SU-DHL-6 (cell line): ENCODE data around the gene FAM162A.
"Not testable (repeated sequence)": the region's sequence is repeated elsewhere in the genome, so short reads cannot be mapped to it uniquely, and the experiment has no call there.

ENCODE experiments used
- H2AFZ ChIP-seq: fragments of 200-600 bp; sonication (generic); 2 replicates; pipeline ENCODE4 v1.6.1; 2014; ENCODE audit warnings: low read depth, mild to moderate bottlenecking, moderate library complexity, mixed read lengths, antibody characterized with exemption, low read length; ENCODE audit not compliant: severe bottlenecking
- H3F3A ChIP-seq: fragments of 200-600 bp; shearing (Covaris generic); 2 replicates; pipeline ENCODE4 v1.6.0; 2016; ENCODE audit warnings: antibody characterized with exemption, mild to moderate bottlenecking; ENCODE audit not compliant: insufficient read depth
- H3K27ac ChIP-seq: fragments of 200-600 bp; sonication (generic); 2 replicates; pipeline ENCODE4 v1.5.1; 2016; ENCODE audit warnings: low read depth, mild to moderate bottlenecking, low read length, moderate library complexity, mixed read lengths
- H3K27me3 ChIP-seq: fragments of 200-600 bp; sonication (generic), shearing (Covaris generic); 2 replicates; pipeline ENCODE4 v1.6.0; 2014; ENCODE audit warnings: mild to moderate bottlenecking, low read length
- H3K36me3 ChIP-seq: fragments of 200-600 bp; sonication (generic); 2 replicates; pipeline ENCODE4 v1.6.1; 2014; ENCODE audit warnings: mild to moderate bottlenecking, low read length, mixed read lengths
- H3K4me2 ChIP-seq: fragments of 300-600, 200-600 bp; shearing (Covaris generic), sonication (generic); 2 replicates; pipeline ENCODE4 v1.6.0; 2014; ENCODE audit warnings: low read length, low read depth, mild to moderate bottlenecking; ENCODE audit not compliant: poor library complexity, severe bottlenecking
- H3K4me3 ChIP-seq: fragments of 200-600 bp; sonication (generic); 2 replicates; pipeline ENCODE4 v1.5.1; 2014; ENCODE audit warnings: antibody characterized with exemption, low read length, mild to moderate bottlenecking, mixed read lengths; ENCODE audit not compliant: insufficient read depth, poor library complexity, severe bottlenecking
- H3K79me2 ChIP-seq: fragments of 200-600 bp; sonication (generic); 2 replicates; pipeline ENCODE4 v1.6.1; 2014; ENCODE audit warnings: mild to moderate bottlenecking, low read length, moderate library complexity; ENCODE audit not compliant: insufficient read depth
- H3K9ac ChIP-seq: fragments of 200-600 bp; sonication (generic); 2 replicates; pipeline ENCODE4 v1.7.0; 2014; ENCODE audit warnings: mild to moderate bottlenecking, low read length
- H3K9me2 ChIP-seq: fragments of 200-600 bp; sonication (generic); replicated peaks from 2 replicates; pipeline ENCODE4 v1.6.1; 2014; ENCODE audit warnings: low read length; ENCODE audit not compliant: insufficient read depth
- H3K9me3 ChIP-seq: fragments of 200-600 bp; sonication (generic); 2 replicates; pipeline ENCODE4 v1.6.1; 2014; ENCODE audit warnings: low read length, mixed read lengths; ENCODE audit not compliant: insufficient read depth
- H4K20me1 ChIP-seq: fragments of 200-600 bp; sonication (generic); 2 replicates; pipeline ENCODE4 v1.6.1; 2014; ENCODE audit warnings: low read depth, mild to moderate bottlenecking, antibody characterized with exemption, low read length, moderate library complexity, mixed read lengths
- EZH2phosphoT487 ChIP-seq: fragments of 200-600 bp; sonication (generic), shearing (Covaris generic); conservative IDR thresholded peaks from 2 replicates; pipeline ENCODE4 v1.6.1; 2018; ENCODE audit warnings: mild to moderate bottlenecking, antibody characterized with exemption, low read length, moderate library complexity, mixed read lengths
- TF ChIP-seq, protein P1 (sequence below): fragments of 200-600 bp; sonication (generic); IDR thresholded peaks from one replicate; pipeline ENCODE4 v1.5.1; 2017; ENCODE audit warnings: antibody characterized with exemption, mild to moderate bottlenecking, low read length, moderate library complexity; ENCODE audit not compliant: insufficient read depth, poor library complexity, severe bottlenecking

The FAM162A gene

DNA sequence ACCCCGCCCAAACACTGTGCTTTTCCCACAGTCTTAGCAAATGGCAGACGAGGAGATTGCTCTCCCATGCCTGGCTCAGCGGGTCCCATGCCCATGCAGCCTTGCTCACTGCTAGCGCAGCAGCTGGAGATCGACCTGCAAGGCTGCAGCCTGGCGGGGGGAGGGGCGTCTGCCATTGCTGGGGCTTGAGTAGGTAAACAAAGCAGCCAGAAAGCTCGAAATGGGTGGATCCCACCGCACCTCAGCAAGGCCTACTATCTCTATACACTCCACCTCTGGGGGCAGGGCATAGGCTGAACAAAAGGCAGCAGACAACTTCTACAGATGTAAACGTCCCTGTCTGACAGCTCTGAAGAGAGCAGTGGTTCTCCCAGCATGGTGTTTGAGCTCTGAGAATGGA, 59.1 kb downstream of the FAM162A start:
- no peak overlapping the region for H3K27ac ChIP-seq
- no peaks in the 10 kb centered on the region for H4K20me1 ChIP-seq
- no peaks in the 10 kb centered on the region for H3K27me3 ChIP-seq
- no peaks in the 10 kb centered on the region for H3K9me2 ChIP-seq
- TF ChIP-seq, protein P1, sequence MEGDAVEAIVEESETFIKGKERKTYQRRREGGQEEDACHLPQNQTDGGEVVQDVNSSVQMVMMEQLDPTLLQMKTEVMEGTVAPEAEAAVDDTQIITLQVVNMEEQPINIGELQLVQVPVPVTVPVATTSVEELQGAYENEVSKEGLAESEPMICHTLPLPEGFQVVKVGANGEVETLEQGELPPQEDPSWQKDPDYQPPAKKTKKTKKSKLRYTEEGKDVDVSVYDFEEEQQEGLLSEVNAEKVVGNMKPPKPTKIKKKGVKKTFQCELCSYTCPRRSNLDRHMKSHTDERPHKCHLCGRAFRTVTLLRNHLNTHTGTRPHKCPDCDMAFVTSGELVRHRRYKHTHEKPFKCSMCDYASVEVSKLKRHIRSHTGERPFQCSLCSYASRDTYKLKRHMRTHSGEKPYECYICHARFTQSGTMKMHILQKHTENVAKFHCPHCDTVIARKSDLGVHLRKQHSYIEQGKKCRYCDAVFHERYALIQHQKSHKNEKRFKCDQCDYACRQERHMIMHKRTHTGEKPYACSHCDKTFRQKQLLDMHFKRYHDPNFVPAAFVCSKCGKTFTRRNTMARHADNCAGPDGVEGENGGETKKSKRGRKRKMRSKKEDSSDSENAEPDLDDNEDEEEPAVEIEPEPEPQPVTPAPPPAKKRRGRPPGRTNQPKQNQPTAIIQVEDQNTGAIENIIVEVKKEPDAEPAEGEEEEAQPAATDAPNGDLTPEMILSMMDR, result no peak
- TF ChIP-seq EZH2phosphoT487, result no peak
- H3K79me2 ChIP-seq, result no peaks in the 10 kb centered on the region
- no peak overlapping the region for H3K9ac ChIP-seq
- H3F3A ChIP-seq, result no peaks in the 10 kb centered on the region
- no peak overlapping the region for H3K4me2 ChIP-seq
- H2AFZ ChIP-seq, result no peak overlapping the region
- peaks cover 19% of the 10 kb centered on the region; the same call in 1 of the 2 replicates for H3K36me3 ChIP-seq
- H3K4me3 ChIP-seq, result no peak overlapping the region
- no peaks in the 10 kb centered on the region for H3K9me3 ChIP-seq

DNA sequence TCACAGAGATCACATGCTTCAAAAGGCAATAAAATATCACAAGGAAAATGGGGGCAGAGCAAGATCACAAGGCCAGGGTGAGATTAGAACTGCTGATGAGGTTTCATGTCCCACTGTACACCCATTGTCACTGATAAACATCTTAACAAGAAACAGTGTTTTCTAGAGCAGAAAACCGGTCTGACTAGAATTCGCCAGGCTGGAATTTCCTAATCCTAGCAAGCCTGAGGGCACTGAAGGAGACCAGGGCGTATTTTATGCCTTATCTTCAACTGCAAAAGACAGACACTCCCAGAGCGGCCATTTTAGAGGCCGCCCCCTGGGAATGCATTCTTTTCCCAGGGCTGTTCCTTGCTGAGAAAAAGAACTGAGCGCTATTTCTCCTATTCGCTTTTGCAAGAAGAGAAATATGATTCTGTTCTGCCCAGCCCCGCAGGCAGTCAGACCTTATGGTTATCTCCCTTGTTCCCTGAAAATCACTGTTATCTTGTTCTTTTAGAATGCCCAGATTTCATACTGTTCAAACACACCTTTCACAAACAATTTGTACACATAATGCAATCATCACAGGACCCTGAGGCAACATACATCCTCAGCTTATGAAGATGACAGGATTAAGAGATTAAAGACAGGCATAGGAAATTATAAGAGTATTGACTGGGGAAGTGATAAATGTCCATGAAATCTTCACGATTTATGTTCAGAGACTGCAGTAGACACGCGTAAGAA, 59.9 kb downstream of the FAM162A start:
- peaks cover 19% of the 10 kb centered on the region; the same call in 1 of the 2 replicates for H3K36me3 ChIP-seq
- H3K27ac ChIP-seq, result not testable (repeated sequence)

DNA sequence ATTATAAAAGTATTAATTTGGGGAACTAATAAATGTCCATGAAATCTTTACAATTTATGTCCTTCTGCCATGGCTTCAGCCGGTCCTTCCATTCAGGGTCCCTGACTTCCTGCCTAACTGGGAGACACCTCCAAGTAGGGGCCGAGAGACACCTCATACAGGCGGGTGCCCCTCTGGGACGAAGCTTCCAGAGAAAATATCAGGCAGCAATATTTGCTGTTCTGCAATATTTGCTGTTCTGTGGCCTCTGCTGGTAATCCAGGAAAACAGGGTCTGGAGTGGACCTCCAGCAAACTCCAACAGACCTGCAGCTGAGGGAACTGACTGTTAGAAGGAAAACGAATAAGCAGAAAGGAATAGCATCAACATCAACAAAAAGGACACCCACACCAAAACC, 60.5 kb downstream of the FAM162A start:
- H3K9me3 ChIP-seq, H3K27me3 ChIP-seq, H4K20me1 ChIP-seq, H2AFZ ChIP-seq, H3K4me3 ChIP-seq, H3K9ac ChIP-seq, H3K79me2 ChIP-seq, H3K9me2 ChIP-seq, H3F3A ChIP-seq, H3K27ac ChIP-seq, H3K4me2 ChIP-seq: not testable (repeated sequence)
- H3K36me3 ChIP-seq, result peaks cover 17% of the 10 kb centered on the region; the same call in 1 of the 2 replicates

More for the DNA sequence above, 59.9 kb downstream of the FAM162A start:
- not testable (repeated sequence) for H3K9ac ChIP-seq, H4K20me1 ChIP-seq, H3K79me2 ChIP-seq, H3F3A ChIP-seq, H3K9me2 ChIP-seq, H3K4me2 ChIP-seq, H3K9me3 ChIP-seq, H3K4me3 ChIP-seq, H2AFZ ChIP-seq, H3K27me3 ChIP-seq

DNA sequence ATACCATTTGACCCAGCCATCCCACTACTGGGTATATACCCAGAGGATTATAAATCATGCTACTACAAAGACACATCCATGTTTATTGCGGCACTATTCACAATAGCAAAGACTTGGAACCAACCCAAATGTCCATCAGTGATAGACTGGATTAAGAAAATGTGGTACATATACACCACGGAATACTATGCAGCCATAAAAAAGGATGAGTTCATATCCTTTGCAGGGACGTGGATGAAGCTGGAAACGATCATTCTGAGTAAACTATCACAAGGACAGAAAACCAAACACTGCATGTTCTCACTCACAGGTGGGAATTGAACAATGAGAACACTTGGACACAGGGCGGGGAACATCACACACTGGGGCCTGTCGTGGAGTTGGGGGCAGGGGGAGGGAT, 64.2 kb downstream of the FAM162A start:
- peaks cover 21% of the 10 kb centered on the region; the same call in 1 of the 2 replicates for H3K36me3 ChIP-seq
- not testable (repeated sequence) for H3K79me2 ChIP-seq

DNA sequence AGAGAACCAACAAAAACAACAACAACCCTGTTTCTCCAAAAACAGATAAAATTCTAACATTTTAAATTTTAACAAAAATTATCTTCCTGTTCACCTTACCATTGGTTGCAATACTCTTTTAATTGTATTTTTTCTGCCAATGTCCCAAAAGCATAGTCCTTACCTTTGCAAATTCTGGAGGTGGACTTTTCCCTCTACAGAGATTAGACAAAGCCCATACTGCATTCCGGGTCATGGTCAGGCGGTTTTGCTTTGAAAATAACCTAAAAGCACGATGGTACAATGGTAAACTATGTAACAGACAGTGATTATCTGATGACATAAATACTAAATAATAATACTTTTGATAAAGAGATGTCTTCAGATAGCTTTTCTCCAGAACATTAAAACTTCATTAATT, 67.4 kb downstream of the FAM162A start:
- TF ChIP-seq, protein P1, result no peak
- no peak for TF ChIP-seq EZH2phosphoT487
- Histone ChIP-seq H4K20me1 (no peaks in the 10 kb centered on the region), H3K4me3 (no peak overlapping the region), H3K9me3 (no peaks in the 10 kb centered on the region), H3K36me3 (peaks cover 33% of the 10 kb centered on the region), H3K27me3 (no peaks in the 10 kb centered on the region), H3K4me2 (no peak overlapping the region), H3K9ac (no peak overlapping the region), H3K79me2 (no peaks in the 10 kb centered on the region), H3K9me2 (no peaks in the 10 kb centered on the region), H2AFZ (no peak overlapping the region), H3F3A (no peaks in the 10 kb centered on the region), H3K27ac (no peak overlapping the region)

More for the DNA sequence above, 64.2 kb downstream of the FAM162A start:
- not testable (repeated sequence) for H3K9me2 ChIP-seq, H4K20me1 ChIP-seq, H3K9ac ChIP-seq, H3K27me3 ChIP-seq, H3K4me2 ChIP-seq, H3F3A ChIP-seq, H3K9me3 ChIP-seq, H2AFZ ChIP-seq, H3K4me3 ChIP-seq, H3K27ac ChIP-seq
